Panc1 (cell line): ENCODE results near the gene NOS3. TPM values are rescaled to one million over a fixed set of nuclear protein-coding genes. Genes with fewer than 3 reads are reported as not detected.

Source experiments
- ATAC-seq: fragments of 200-7000 bp; cut with Tn5 transposase; 2 replicates; pipeline ENCODE4 v1.9.1; 2020; ENCODE audit warnings: mild to moderate bottlenecking, moderate library complexity
- BruUV-seq: library from RNA; stranded (reverse); fragments of 400-500 nt; replicated peaks from 2 replicates; lab custom pipeline; 2021; lab: Mats Ljungman, UMichigan
- CTCF ChIA-PET: fragments of 300-600 bp; sonication (Branson Sonifier 250); formaldehyde crosslinking; loops from one replicate; lab custom pipeline; 2022; ENCODE audit warnings: antibody characterized with exemption; lab: Charles Lee
- POLR2A ChIA-PET: fragments of 300-600 bp; sonication (Branson Sonifier 250); formaldehyde crosslinking; loops from one replicate; lab custom pipeline; 2022; ENCODE audit warnings: antibody characterized with exemption; lab: Charles Lee
- DNase-seq: peaks from one replicate; pipeline ENCODE4 v3.0.0-alpha.2; 2010; ENCODE audit warnings: low read depth, low spot score
- H3K27ac ChIP-seq: 2 replicates; pipeline ENCODE4 v1.5.1; 2011; ENCODE audit warnings: mild to moderate bottlenecking, low read length, inconsistent platforms
- H3K27me3 ChIP-seq: fragments of 200-500 bp; sonication (Bioruptor generic); 2 replicates; pipeline ENCODE4 v1.6.0; 2014; ENCODE audit warnings: low read length, inconsistent platforms; ENCODE audit not compliant: control insufficient read depth, insufficient read depth
- H3K36me3 ChIP-seq: fragments of 200-500 bp; sonication (Bioruptor generic); 2 replicates; pipeline ENCODE4 v1.5.1; 2014; ENCODE audit warnings: inconsistent platforms, mild to moderate bottlenecking, low read length, moderate library complexity; ENCODE audit not compliant: control insufficient read depth, insufficient read depth
- H3K4me1 ChIP-seq: 2 replicates; pipeline ENCODE4 v1.5.1; 2011; ENCODE audit warnings: inconsistent platforms, mild to moderate bottlenecking, low read length, moderate library complexity; ENCODE audit not compliant: control insufficient read depth, insufficient read depth
- H3K4me3 ChIP-seq, 2 experiments: 2 replicates each; pipeline ENCODE4 v1.5.1; 2011 to 2012; ENCODE audit warnings: low read depth in 2 of 2, low read length in 2 of 2, mild to moderate bottlenecking in 2 of 2, inconsistent platforms in 1 of 2, moderate library complexity in 1 of 2
- H3K9me3 ChIP-seq: fragments of 200-500 bp; sonication (Bioruptor generic); 2 replicates; pipeline ENCODE4 v1.5.1; 2014; ENCODE audit warnings: low read depth, mild to moderate bottlenecking, inconsistent platforms, low read length, moderate library complexity; ENCODE audit not compliant: control insufficient read depth, insufficient read depth
- CTCF ChIP-seq: fragments of 450-650 bp; IDR thresholded peaks from 2 replicates; pipeline ENCODE4 v1.5.1; 2017; ENCODE audit warnings: mild to moderate bottlenecking
- POLR2AphosphoS5 ChIP-seq: IDR thresholded peaks from 2 replicates; pipeline ENCODE4 v1.6.1; 2012; ENCODE audit warnings: mild to moderate bottlenecking, low read depth, low read length, moderate library complexity
- REST ChIP-seq, 2 experiments: IDR thresholded peaks; 2 replicates each; pipeline ENCODE4 v1.6.1; 2011 to 2012; ENCODE audit warnings: low read depth in 2 of 2, control low read depth in 1 of 2, low read length in 1 of 2, mild to moderate bottlenecking in 1 of 2, moderate library complexity in 1 of 2; ENCODE audit not compliant: insufficient read depth in 1 of 2
- SIN3A ChIP-seq: IDR thresholded peaks from 2 replicates; pipeline ENCODE4 v1.6.1; 2012; ENCODE audit warnings: low read depth, mild to moderate bottlenecking, low read length, moderate library complexity, borderline replicate concordance; ENCODE audit not compliant: insufficient read depth
- TCF7L2 ChIP-seq: IDR thresholded peaks from 2 replicates; pipeline ENCODE4 v1.6.1; 2011; ENCODE audit warnings: mild to moderate bottlenecking, low read depth, low read length, inconsistent platforms
- in situ Hi-C: cut with HindIII; loops from 2 replicates; pipeline ENCODE4 v1.10.0; 2016; ENCODE audit warnings: low sequenced_read_pairs, low pct_unique_long_range_greater_than_20kb
- intact Hi-C: fragments of 100-400 bp; cut with micrococcal nuclease; formaldehyde crosslinking; loops from one replicate; pipeline ENCODE4 v1.10.0; 2022; ENCODE audit not compliant: unreplicated experiment
- total RNA-seq: library from RNA; stranded (reverse); gene quantifications from one replicate; pipeline ENCODE4 v1.2.1, GENCODE V29; 2021; ENCODE audit not compliant: unreplicated experiment

The NOS3 gene
- total RNA-seq, 1 experiment from 2014 or later = 3.1 TPM

- H3K27me3 ChIP-seq = no peaks in the 10 kb centered on the region
- DNase-seq = no peak
- POLR2A ChIA-PET = no interaction called here
- H3K36me3 ChIP-seq = no peaks in the 10 kb centered on the region; the same call in 1 of the 2 replicates
- BruUV-seq = no TSS peak
- intact Hi-C loops (no loop called here), in situ Hi-C loops (no loop called here)
- no peak overlapping the region for H3K27ac ChIP-seq
- H3K4me3 ChIP-seq = peak overlapping the region in 1 of 2 experiments; percentile 14; a peak in 2 of 4 replicates
- ATAC-seq = no peak
- peaks cover 20% of the 10 kb centered on the region for H3K4me1 ChIP-seq
- H3K9me3 ChIP-seq = no peaks in the 10 kb centered on the region
- CTCF ChIA-PET = interaction anchor here (1.0 to 1.3 kb wide), 3 partner anchors 14 to 33 kb away, joined by 3 to 5 read pairs (median 3); no protein-coding TSS in a partner anchor
- TF ChIP-seq SIN3A (no peak), POLR2AphosphoS5 (no peak), REST (IDR thresholded peaks at IDR 0.05; ENCODE audit: insufficient read depth in 1 of 2, low read depth in 2 of 2, low read length in 1 of 2) (no peak), TCF7L2 (no peak), CTCF (no peak)
These were observed 14.1 kb upstream of the NOS3 start for GRCh38 chr7:150976529-150977381.

- intact Hi-C loops = no loop called here
- H3K9me3 ChIP-seq = no peaks in the 10 kb centered on the region
- BruUV-seq = no TSS peak
- ATAC-seq (0 out of 2 replicates have a peak, but pooled peaks have one; percentile 2), DNase-seq (no peak)
- H3K36me3 ChIP-seq = no peaks in the 10 kb centered on the region; the same call in 1 of the 2 replicates
- TF ChIP-seq POLR2AphosphoS5 (no peak), TCF7L2 (no peak), REST (IDR thresholded peaks at IDR 0.05; ENCODE audit: insufficient read depth in 1 of 2, low read depth in 2 of 2, low read length in 1 of 2) (no peak), CTCF (no peak), SIN3A (no peak)
- H3K27ac ChIP-seq = no peak overlapping the region
- H3K27me3 ChIP-seq = no peaks in the 10 kb centered on the region
- CTCF ChIA-PET = no interaction called here
- in situ Hi-C loops = no loop called here
- H3K4me3 ChIP-seq = peak overlapping the region in 1 of 2 experiments; percentile 31; a peak in 2 of 4 replicates
- POLR2A ChIA-PET = no interaction called here
- peaks cover 20% of the 10 kb centered on the region for H3K4me1 ChIP-seq
These were observed 13.3 kb upstream of the NOS3 start for GRCh38 chr7:150977382-150978125.
